Neural progenitor cell (in vitro differentiated cells): ENCODE data around the gene SPATA6. TPM values are rescaled to one million over a fixed set of nuclear protein-coding genes. Genes with fewer than 3 reads are reported as not detected.

ENCODE experiments used
- DNase-seq: peaks from one replicate; pipeline ENCODE4 v3.0.0-alpha.2; 2016; ENCODE audit warnings: low spot score
- H2AFZ ChIP-seq: fragments of 200-600 bp; sonication (generic); replicated peaks from 2 replicates; pipeline ENCODE4 v1.6.1; 2016; ENCODE audit warnings: antibody characterized with exemption
- H3F3A ChIP-seq: fragments of 200-600 bp; sonication (generic); 2 replicates; pipeline ENCODE4 v1.6.1; 2016; ENCODE audit warnings: antibody characterized with exemption, low read depth
- H3K27ac ChIP-seq: fragments of 200-600 bp; sonication (generic); 2 replicates; pipeline ENCODE4 v1.5.1; 2016; ENCODE audit warnings: mild to moderate bottlenecking
- H3K27me3 ChIP-seq: fragments of 200-600 bp; sonication (generic); 2 replicates; pipeline ENCODE4 v1.6.1; 2016; ENCODE audit warnings: mild to moderate bottlenecking, moderate library complexity
- H3K36me3 ChIP-seq: fragments of 200-600 bp; sonication (generic); 2 replicates; pipeline ENCODE4 v1.5.1; 2016
- H3K4me1 ChIP-seq: fragments of 200-600 bp; sonication (generic); 2 replicates; pipeline ENCODE4 v1.6.1; 2016; ENCODE audit warnings: mixed run types
- H3K4me2 ChIP-seq: fragments of 200-600 bp; sonication (generic); 2 replicates; pipeline ENCODE4 v1.6.1; 2016
- H3K4me3 ChIP-seq: fragments of 200-600 bp; sonication (generic); 2 replicates; pipeline ENCODE4 v1.5.1; 2016
- H3K79me2 ChIP-seq: fragments of 200-600 bp; sonication (generic); 2 replicates; pipeline ENCODE4 v1.6.1; 2016; ENCODE audit warnings: low read depth
- H3K9ac ChIP-seq: fragments of 200-600 bp; sonication (generic); 2 replicates; pipeline ENCODE4 v1.6.1; 2016
- H3K9me3 ChIP-seq: fragments of 200-600 bp; sonication (generic); 2 replicates; pipeline ENCODE4 v1.5.1; 2016; ENCODE audit warnings: low read depth
- H4K20me1 ChIP-seq: fragments of 200-600 bp; sonication (generic); 2 replicates; pipeline ENCODE4 v1.6.1; 2016; ENCODE audit warnings: low read depth
- H3K27ac Mint-ChIP-seq: 3 replicates; pipeline ENCODE4 v1.8.0; 2021; ENCODE audit warnings: mixed read lengths
- H3K27me3 Mint-ChIP-seq: 2 replicates; pipeline ENCODE4 v1.8.0; 2022; ENCODE audit warnings: low read depth, mild to moderate bottlenecking, inconsistent platforms, moderate library complexity, mixed read lengths; ENCODE audit not compliant: insufficient read depth
- H3K36me3 Mint-ChIP-seq: 3 replicates; pipeline ENCODE4 v1.8.0; 2021; ENCODE audit warnings: mixed read lengths
- H3K4me1 Mint-ChIP-seq: 3 replicates; pipeline ENCODE4 v1.8.0; 2021; ENCODE audit warnings: mixed read lengths
- H3K4me3 Mint-ChIP-seq: 3 replicates; pipeline ENCODE4 v1.8.0; 2021; ENCODE audit warnings: mild to moderate bottlenecking, moderate library complexity, mixed read lengths
- H3K9me3 Mint-ChIP-seq: 3 replicates; pipeline ENCODE4 v1.8.0; 2020; ENCODE audit warnings: mixed read lengths
- CTCF ChIP-seq: fragments of 200-600 bp; sonication (generic); IDR thresholded peaks from 2 replicates; pipeline ENCODE4 v1.5.1; 2017; ENCODE audit warnings: antibody characterized with exemption, mild to moderate bottlenecking
- EZH2 ChIP-seq: fragments of 200-600 bp; sonication (generic); IDR thresholded peaks from 2 replicates; pipeline ENCODE4 v1.6.1; 2017; ENCODE audit warnings: antibody characterized with exemption, mild to moderate bottlenecking, moderate library complexity
- EZH2phosphoT487 ChIP-seq: fragments of 200-600 bp; sonication (generic); IDR thresholded peaks from 2 replicates; pipeline ENCODE4 v1.6.1; 2017; ENCODE audit warnings: antibody characterized with exemption
- total RNA-seq: library from RNA; depleted of rRNA; stranded (reverse); fragments of >200 nt; gene quantifications from 2 replicates; pipeline ENCODE4 v1.2.3, GENCODE V29; 2015; ENCODE audit warnings: low replicate concordance

The SPATA6 gene
- total RNA-seq, 1 donor from 2014 or later, result 33.5 TPM

GRCh38 chr1:48472638-48473037, 634 bp upstream of the SPATA6 start:
- DNase-seq, result no peak
- H3K79me2 ChIP-seq, result peaks cover 24% of the 10 kb centered on the region
- no peak overlapping the region for H3K27ac Mint-ChIP-seq
- peak overlapping the region; percentile 13 for H3K9ac ChIP-seq
- peaks cover 19% of the 10 kb centered on the region for H3F3A ChIP-seq
- peaks cover 30% of the 10 kb centered on the region for H3K4me1 Mint-ChIP-seq
- H3K9me3 ChIP-seq, result no peaks in the 10 kb centered on the region
- H3K27me3 ChIP-seq, result no peaks in the 10 kb centered on the region
- no peaks in the 10 kb centered on the region for H4K20me1 ChIP-seq
- peak overlapping the region; percentile 26 for H2AFZ ChIP-seq
- no peak overlapping the region for H3K27ac ChIP-seq
- TF ChIP-seq EZH2, result no peak
- no peak for TF ChIP-seq CTCF
- no peak for TF ChIP-seq EZH2phosphoT487
- H3K4me3 Mint-ChIP-seq, result peak overlapping the region; percentile 95
- peak overlapping the region; percentile 72 for H3K4me3 ChIP-seq
- H3K4me1 ChIP-seq, result peaks cover 12% of the 10 kb centered on the region
- H3K27me3 Mint-ChIP-seq, result no peaks in the 10 kb centered on the region
- H3K36me3 ChIP-seq, result no peaks in the 10 kb centered on the region
- H3K36me3 Mint-ChIP-seq, result peaks cover 2% of the 10 kb centered on the region
- peaks cover 19% of the 10 kb centered on the region for H3K9me3 Mint-ChIP-seq
- peak overlapping the region; percentile 78 for H3K4me2 ChIP-seq

- Mint-ChIP-seq H3K9me3 (peaks cover 13% of the 10 kb centered on the region), H3K36me3 (peaks cover 5% of the 10 kb centered on the region), H3K27ac (peak overlapping the region; percentile 91), H3K4me1 (peaks cover 33% of the 10 kb centered on the region), H3K27me3 (no peaks in the 10 kb centered on the region), H3K4me3 (peak overlapping the region; percentile 95)
- peak overlapping the region; percentile 72 for H3K4me3 ChIP-seq
- H3K4me2 ChIP-seq, result peak overlapping the region; percentile 85
- H3K9ac ChIP-seq, result peak overlapping the region; percentile 2
- no peaks in the 10 kb centered on the region for H3K9me3 ChIP-seq
- H2AFZ ChIP-seq, result peak overlapping the region; percentile 26
- no peaks in the 10 kb centered on the region for H3K36me3 ChIP-seq
- no peak for DNase-seq
- TF ChIP-seq CTCF (no peak), EZH2 (no peak), EZH2phosphoT487 (no peak)
- peaks cover 19% of the 10 kb centered on the region for H3F3A ChIP-seq
- peaks cover 39% of the 10 kb centered on the region for H3K79me2 ChIP-seq
- no peaks in the 10 kb centered on the region for H3K27me3 ChIP-seq
- H4K20me1 ChIP-seq, result no peaks in the 10 kb centered on the region
- peak overlapping the region; percentile 4 for H3K27ac ChIP-seq
- peaks cover 16% of the 10 kb centered on the region for H3K4me1 ChIP-seq
These were observed 884 bp downstream of the SPATA6 start for GRCh38 chr1:48470950-48471690.

- no peaks in the 10 kb centered on the region for H4K20me1 ChIP-seq
- DNase-seq, result peak; percentile 42
- peaks cover 45% of the 10 kb centered on the region for H3K79me2 ChIP-seq
- Mint-ChIP-seq H3K36me3 (peaks cover 5% of the 10 kb centered on the region), H3K9me3 (peaks cover 7% of the 10 kb centered on the region), H3K4me3 (peak overlapping the region; percentile 95), H3K4me1 (peaks cover 33% of the 10 kb centered on the region), H3K27ac (no peak overlapping the region), H3K27me3 (no peaks in the 10 kb centered on the region)
- H3K4me3 ChIP-seq, result peak overlapping the region; percentile 72
- H3K27me3 ChIP-seq, result no peaks in the 10 kb centered on the region
- peaks cover 19% of the 10 kb centered on the region for H3F3A ChIP-seq
- H3K36me3 ChIP-seq, result no peaks in the 10 kb centered on the region
- peak overlapping the region; percentile 85 for H3K4me2 ChIP-seq
- H3K9ac ChIP-seq, result no peak overlapping the region
- TF ChIP-seq EZH2phosphoT487 (no peak), CTCF (no peak), EZH2 (no peak)
- no peak overlapping the region for H3K27ac ChIP-seq
- H3K9me3 ChIP-seq, result no peaks in the 10 kb centered on the region
- no peak overlapping the region for H2AFZ ChIP-seq
- peaks cover 22% of the 10 kb centered on the region for H3K4me1 ChIP-seq
These were observed 1.5 kb downstream of the SPATA6 start for GRCh38 chr1:48470481-48470855.
